Measurements from ENCODE around the gene PRELID3B.

PRELID3B gene

DNA sequence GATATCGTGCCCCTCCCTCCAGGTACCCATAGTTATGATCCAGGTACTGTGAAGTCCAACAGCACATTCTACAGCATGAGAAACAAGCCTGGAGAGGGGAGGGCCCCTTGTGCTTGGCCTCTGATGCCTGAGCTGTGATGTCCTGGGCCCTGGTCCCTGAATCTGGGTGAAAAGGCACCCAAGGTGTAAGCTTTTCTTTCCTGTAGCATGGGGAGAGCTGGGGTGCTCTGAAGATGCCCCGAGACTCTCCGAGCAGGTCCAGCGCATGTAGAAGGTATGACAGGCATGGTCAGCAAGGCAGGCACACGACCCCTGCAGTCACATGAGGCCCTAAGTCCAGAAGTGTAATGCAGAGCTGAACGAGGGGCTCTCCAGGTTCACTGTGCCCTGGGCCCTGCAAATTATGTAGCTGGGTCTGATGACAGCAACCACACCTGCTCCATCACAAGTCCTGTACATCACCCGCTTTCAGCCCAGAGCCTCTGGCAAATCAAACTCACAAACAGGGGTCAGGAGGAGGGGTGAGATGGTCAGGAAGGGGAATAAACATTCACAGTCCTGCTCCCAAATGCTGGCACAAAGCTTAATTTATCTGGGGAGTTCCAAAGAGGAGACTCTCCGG, 33.8 kb downstream of the PRELID3B start:
- no peak for DNase-seq (ENCODE audit: low spot score)

DNA sequence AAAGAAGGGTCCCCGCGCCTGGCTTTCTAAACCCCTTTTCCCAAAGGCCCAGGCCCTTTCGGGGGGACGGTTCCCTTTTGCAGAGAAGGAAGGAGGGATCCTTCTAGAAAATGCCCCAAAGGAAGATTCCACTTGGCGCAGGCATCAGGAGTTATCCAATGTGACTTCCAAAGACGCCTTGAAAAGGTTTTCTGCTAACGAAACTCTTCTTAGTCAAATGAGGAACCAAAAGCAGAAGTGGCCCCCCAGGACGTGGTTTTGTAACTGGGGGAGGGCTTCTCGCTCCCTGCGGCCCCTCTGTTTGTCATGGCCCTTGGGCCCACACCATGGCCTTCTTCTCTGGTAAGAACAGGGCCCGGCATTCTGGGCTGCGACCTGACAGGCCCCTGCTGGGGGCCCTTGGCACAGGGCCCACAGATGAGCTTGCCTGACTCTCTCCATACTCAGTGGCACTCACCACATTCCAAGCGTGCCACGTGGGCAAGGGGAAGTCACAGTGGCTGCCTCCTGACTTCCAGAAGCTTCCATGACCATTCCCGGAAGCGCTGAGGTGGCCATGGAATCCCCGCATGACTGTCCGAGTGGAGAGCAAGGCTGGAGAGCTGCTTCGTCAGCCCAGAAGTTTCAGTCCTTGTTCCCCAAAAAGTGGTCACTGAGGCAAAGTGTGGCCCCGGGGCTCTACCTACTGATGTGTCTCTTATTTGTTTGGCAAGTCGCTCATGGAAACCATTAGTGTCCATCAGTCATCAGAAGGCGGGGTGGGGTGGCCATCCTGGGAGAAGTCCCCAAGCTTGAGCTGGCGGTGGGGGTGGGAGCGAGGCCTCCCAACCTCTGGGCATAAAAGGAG, 34.7 kb downstream of the PRELID3B start:
- DNase-seq (ENCODE audit: low spot score), result no peak

DNA sequence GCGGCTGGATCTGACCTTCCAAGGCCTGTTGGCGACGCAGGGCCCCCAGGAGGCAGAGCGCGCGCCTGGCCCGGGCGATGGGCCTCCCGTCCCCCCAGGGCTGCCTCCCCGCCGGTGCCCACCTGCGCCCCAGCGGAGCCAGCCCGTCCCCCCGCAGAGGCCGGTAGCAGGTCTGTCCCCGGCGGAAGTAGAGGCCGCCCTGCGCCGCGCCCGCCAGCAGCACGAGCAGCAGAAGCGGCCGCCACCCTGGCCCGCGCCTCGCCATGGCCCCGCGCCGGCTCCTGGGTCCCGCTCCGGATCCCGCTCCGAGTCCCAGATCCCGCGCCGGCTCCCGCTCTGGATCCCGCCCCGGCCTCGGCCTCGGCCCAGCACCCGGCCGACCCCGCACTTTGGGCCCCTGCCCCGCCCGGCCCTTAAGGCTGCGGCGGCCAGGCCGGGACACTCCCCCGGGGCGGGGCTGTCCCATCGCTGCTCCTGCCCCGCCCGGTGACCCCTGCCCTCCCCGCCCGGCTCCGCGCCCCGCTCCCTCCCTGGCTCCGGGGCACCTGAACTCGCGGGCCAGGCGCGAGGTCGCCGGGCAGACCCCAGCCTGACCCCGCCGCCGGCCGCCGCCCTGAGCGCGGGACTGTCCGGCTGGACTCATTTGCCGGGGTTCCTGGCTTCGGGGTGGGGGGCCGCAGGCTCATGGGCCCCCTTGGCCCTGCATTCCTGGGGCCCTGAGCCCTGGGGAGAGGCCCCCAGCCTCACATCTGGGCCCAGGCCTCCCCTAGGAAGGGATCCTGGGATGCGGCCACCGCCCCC, 35.5 kb downstream of the PRELID3B start, which contains the start of gene CTSZ:
Gene CTSZ (minus strand): TSS at position 391 of the 801 bp plus-strand sequence. CDS start 126 bp downstream, at position 265.
- DNase-seq (ENCODE audit: low spot score), result peak; percentile 79

DNA sequence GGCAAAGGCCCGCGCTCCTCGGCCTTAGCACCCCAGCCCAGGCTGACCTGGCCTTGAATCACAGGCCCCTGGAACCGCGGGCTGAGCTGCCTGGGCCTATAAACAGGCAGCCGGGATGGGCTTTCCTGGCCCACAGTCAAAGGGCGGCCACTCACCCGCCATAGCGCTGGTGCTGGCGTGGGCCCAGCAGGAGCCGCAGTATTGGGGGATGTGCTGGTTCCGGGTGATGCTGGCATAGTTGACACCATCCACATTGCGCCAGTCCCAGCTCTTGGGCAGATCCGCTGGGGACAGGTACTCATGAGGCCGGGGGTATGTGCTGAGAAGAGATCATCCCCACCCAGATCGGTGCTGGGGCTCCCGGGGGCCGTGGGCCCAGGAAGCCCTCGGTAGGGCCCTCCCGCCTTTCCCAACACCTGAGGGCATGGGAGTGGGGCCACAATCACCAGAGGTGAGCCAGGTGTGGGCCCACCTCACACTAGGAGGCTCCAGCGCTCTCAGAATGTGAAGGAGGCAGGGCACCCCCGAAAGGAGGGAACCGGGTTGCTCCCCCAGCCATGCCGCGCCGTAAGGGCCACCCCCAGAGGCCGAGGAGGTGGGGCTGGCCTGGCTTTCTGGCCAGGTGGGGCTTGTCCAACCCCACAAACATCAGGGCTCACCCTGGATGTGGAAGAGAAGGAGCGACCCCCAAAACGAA, 36.3 kb downstream of the PRELID3B start:
- no peak for DNase-seq (ENCODE audit: low spot score)

DNA sequence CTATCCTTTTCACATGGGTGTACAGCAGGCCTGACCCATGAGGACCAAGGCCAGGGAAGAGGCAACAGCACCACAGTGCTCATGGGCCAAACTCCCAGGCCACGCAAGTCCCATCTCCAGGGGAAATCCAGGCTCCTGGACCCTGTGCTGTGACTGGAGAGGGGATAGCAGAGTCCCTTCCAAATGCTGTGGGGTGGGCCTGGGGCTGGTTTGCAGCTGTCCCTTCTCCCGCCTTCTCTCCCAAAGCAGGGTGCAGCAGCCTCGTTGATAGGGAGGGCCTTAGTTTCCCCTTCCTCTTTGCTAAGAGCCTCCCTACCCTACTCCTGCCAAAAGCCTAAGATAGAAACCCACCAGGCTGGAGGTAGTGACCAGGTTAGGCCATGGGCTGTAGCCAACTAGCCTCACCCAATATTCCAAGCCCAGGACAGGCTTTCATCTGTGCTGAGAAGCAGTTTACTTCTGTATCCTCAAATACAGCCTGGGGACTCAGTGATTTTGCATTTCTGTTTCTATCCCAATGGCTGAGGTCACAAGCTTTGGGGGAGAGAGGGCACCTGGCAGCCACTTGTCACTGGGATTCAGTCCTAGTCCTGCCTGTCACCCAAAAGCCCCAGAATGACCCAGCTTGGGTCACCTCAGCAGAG, 36.9 kb downstream of the PRELID3B start:
- DNase-seq (ENCODE audit: low spot score), result no peak

DNA sequence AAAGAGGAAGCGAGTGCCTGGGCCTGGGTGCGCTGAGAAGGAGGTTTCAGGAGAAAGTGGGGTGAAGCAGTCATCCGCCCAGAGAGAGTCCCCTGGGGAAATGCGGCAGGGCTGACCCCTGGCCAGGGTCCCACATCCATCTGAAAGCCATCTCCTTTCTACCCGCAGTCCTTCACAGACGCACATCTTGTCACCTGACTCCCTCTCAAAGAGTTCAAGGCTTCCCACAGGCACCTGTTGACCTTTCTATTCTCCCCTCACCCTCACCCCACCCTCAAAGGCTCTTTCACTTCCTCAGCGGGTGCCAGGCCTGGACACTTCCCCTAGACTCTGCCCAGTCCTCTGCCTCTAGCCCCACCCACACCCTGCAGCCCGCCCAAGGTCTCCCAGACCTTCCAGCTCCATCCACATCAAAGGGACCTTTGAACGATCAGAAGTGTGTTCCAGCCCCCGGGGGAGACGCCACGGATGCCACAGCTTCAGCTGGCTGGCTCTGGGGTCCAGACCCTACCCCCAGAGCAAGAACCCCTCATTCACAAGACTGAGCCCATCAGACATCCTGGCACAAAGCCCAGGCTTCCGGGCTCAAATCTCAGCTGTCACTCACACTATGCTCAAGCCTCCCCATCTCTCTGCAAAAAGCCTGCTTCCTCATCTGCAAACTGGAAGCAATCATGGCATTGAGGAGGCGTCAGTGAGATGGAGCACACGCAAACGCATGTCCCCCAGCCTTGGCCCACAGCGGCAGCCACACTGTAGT, 37.6 kb downstream of the PRELID3B start:
- no peak for DNase-seq (ENCODE audit: low spot score)

DNA sequence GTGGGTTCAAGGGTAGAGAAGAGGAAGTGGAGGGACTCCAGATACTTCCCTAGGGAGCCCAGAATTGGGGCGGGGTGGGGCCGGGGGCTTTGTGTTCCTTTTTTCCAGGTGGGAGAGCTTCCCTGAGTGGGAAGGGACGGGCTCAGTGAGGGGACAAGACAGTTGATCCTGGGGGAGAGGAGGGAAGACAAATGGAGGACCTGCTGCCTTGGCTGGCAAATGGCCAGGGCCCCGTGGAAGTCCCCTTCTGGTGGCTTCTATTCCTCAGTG, 38.2 kb downstream of the PRELID3B start:
- no peak for DNase-seq (ENCODE audit: low spot score)

DNA sequence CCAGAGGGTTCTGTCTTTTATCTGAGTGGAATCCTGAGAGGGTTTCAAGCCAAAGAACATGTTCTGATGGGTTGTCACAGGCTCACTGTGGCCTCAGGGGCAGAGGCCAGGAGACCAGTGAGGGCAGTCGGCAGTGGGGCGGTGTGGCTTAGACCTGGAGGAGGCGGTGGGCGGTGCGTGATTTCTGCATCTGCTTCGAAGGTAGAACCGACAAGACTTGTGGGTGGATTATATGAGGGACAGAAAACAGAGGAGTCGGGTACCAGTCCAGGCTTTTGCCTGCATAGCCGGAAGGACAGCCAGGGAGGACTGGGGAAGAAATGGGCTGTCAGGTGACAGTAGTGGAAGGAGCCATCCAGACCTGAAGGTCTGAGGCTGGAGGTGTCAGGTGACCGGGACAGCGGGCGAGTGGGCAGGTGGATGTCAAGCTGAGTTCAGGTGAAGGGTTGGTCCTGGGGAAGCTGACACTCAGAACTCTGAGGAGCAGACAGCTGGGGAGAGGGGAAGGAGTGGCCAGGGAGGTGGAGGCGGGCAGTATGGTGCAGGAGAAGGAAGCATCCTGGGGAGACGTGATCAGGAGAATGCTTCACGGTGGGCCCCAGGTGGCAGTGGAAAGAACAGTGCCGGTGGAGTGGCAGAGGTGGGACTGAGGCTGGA, 38.6 kb downstream of the PRELID3B start:
- DNase-seq (ENCODE audit: low spot score), result no peak

DNA sequence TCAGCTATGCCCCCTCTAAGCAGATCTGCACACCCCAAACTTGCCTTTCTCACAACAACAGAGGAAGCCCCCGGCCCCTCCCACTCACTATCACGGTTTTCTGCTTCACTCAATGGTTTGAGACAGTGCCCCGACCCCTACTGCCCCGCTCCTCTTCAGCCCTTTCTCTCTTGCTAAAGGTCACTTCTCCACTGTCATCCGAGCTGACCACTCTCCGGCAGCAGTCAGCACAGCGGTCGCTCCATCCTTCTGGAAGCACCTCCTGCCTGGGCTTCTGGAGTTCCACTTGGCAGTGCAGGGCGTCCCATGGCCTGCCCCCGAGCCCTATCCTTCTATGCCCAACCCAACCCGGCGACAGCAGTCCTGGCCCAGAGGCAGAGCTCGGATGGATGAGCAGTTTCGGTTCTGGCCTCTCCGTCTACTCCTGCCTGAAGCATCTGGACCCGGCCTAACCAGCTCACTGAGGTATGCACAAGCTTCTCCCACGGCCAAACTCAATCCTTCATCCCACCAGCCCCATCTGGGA, 39.6 kb downstream of the PRELID3B start:
- no peak for DNase-seq (ENCODE audit: low spot score)

DNA sequence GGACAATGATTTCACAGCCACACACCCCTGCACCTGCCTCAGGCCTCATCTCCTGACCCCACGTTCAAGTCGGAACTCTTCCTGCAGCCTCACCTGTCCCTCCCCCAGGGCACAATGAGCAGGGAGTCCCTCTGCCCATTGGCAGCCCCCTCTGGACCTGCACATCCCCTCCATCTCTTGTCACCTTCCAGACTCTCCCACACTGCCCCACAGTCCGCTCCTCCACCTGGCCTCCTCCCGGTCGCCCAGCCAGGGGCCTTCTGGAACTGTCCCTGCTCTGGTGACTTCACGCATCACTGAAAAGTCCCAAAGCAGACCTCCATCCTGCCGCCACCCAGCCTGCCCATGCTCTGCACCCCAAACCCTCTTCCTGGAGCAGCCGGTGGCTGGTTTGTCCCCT, 40.2 kb downstream of the PRELID3B start:
- DNase-seq (ENCODE audit: low spot score), result no peak

DNA sequence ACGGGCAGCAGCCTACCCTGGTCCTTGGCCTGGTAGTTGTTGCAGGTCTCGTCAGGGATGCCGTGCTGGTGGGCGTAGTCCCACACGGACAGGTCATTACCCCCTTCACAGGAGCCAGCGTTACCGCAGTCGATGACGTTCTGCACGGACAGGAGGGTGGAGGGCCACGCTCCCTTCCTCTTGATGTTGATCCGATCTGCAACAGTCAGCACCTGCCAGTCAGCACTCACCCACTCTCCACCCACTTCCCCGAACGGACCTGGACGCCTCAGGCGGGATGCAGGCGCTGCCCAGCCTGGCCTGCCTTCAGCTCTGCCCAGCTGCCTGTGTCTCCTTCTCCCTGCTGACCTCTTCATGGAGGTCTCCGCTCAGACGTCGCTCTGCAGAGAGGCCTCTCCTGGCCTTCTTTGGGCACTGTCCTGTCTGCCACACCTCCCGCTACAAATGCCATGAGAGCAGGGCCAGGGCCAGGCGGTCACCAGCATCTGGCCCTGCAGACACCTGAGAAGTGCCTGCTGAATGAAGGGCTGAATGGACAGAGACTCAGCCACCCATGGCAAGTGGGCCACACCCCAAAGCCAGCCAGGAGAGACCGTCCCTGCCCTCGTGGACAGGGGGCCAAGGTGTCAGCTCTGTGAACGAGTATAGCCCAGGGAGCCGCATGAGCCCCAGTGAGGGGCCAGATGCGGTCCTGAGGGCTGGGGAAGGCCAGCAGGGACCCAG, 41.0 kb downstream of the PRELID3B start:
- no peak for DNase-seq (ENCODE audit: low spot score)

DNA sequence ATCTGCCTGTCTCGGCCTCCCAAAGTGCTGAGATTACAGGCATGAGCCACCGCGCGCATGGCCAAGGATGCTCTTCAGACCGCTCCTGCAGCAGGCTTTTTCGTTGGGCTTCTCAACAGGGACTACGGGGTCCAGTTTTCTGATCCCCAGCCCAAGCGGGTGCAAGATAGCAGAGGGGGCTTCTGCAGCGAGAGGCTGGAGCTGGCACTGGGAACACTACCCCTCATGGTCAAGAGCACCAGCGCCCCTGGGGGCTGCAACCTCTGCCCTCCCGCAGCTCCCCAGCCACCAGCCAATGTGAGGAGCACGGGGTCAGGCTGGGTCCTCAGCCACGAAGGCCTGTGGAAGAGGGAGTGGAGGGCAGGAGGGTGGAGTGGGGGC, 41.5 kb downstream of the PRELID3B start:
- no peak for DNase-seq (ENCODE audit: low spot score)

DNA sequence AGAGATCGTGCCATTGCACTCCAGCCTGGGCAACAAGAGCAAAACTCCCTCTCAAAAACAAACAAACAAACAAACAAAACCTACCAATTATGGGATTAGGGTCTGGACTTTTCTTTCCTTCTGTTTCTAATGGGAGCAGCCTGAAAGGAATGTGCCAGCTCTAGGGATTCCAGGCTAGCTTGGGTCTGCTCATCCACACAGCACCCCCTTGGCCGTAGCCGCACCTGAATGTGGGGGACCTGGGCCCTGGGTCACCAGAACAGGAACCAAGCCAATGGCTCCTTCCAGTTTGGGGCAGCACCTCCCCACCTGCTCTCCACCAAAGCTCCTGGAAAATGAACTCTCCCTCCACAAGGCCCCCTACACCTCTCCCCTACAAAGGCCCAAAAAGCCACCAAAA, 42.3 kb downstream of the PRELID3B start:
- DNase-seq (ENCODE audit: low spot score), result no peak

DNA sequence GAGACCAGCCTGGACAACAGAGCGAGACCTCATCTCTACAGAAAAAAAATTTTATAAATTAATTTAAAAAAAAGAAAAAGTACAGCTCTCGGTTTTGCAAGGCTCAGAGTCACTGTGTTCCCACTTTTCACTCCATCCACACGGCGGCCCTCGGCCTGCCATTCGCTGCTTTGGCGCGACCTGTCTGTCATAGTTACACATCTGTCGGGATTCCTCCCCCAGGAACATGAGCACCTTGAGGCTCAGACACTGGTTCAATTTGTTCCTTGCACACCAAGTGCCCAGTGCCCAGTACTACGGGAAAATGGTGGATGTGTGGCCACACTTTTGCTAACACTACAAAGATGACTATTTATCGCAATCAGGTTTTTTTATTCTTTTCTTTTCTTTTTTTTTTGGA, 43.9 kb downstream of the PRELID3B start:
- no peak for DNase-seq (ENCODE audit: low spot score)

DNA sequence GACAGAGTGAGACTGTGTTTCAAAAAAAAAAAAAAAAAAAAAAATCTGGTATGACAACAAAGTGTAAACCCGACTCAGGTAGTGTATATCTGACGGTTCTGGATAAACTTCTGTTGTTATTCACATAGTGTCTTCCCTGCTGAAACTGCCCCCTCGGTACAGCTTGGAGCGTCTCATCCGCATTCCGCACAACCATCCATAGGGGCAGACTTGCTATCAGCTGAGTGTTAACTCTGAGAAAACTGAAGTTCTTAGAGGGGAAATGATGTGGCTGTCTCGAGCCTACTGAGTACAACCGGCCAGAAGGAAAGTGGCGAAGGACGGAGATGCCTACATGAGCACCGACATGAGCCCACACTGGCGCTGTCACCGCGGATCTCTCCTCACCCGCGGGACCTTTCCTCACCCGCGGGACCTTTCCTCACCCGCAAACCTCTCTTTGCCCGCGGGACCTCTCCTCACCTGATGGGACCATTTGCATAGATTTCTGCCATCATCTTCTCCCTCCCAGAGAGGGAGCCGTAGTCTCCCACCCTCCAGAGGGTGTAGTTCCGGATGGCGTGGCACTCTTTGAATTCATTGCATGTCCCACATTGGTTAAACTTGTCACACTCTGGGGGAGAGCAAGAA, 45.3 kb downstream of the PRELID3B start:
- no peak for DNase-seq (ENCODE audit: low spot score)

DNA sequence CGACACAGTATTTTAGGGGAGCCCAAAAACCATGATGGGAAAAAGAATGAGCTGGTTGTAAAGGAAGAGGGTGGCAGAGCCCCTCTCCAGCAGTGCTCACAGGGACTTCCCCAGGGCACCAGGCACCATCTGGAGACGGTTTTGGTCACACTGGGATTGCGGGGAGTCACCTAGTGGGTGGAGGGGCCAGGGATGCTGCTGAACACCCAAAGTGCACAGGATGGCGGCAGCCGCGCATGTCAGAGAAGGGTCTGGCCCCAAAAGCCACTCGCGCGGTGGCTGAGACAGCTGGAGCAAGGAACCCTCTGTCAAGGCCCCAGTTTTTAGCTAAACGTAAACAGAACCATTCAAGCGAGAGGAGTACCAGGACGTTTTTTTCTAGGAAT, 46.4 kb downstream of the PRELID3B start:
- no peak for DNase-seq (ENCODE audit: low spot score)

DNA sequence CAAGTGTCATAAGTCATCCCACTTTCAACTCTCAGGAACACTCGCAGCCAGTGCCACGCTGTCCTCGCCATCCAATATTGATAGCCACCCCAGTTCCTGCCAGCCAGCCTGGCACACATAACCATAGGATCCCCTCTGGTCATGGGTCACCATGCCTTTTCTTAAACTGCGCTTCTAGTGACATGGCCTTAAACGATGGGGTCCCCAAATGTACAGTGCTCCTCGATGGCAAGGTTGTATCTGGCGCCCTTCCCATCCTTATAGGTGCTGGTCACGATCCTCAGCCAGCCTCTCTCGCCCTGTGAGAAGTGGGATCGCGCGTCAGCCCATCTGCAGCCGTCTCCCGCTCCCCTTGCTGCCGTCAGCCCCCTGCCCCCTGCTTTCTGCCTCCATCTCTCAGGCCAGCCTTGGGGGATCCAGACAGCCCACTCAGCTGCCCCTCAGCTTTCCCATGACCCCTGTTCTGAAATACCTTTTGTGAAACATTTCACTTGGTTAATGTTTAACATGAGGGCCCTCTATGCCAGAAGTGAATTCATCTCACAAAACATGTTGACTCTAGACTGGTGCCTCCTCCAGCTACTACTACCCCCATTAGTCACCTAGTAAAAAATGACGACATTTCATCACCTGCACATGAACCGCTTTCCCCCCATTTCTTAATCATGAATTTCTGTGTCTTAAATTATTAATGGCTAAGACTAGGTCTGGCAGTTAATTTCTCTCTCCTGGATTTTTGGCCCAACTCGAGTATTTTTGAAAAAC, 46.9 kb downstream of the PRELID3B start:
- no peak for DNase-seq (ENCODE audit: low spot score)

DNA sequence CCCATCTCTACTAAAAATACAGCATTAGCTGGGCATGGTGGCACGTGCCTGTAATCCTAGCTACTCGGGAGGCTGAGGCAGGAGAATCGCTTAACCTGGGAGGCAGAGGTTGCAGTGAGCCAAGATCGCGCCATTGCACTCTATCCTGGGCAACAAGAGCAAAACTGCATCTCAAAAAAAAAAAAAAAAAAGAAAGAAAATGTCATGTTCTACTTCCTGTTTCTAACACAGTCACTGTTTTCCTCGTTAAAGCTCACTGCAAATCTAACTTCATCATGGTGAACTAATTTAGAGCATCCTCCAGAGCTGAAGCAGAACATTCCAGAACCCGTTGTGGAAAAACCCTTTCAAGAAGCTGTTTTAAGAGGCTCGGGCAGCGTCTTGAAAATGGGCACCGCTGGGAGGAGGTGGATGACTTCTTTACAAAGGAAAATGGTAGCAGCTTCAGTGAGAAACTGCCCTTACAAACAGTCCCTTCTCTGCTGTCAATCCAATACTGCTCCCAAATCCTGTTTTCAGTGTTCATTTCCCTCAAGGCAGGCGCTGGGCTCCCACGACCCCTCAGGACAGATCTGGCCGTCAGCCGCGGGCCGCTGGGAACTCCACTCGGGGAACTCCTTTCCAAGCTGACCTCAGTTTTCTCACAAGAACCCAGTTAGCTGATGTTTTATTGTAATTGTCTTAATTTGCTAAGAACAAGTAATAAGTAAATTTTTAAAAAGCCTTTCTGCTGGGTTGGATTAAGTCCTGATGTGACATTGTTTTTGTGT, 48.0 kb downstream of the PRELID3B start:
- no peak for DNase-seq (ENCODE audit: low spot score)

Data from ecto neural progenitor cell (in vitro differentiated cells).